Mucosa of descending colon (tissue), 3 donors: ENCODE measurements around the gene C11orf86. TPM values are rescaled to one million over a fixed set of nuclear protein-coding genes. Genes with fewer than 3 reads are reported as not detected.

Experiments
- ATAC-seq: fragments of 200-7000 bp; cut with Tn5 transposase; one replicate; pipeline ENCODE4 v1.9.1; 2020; ENCODE audit warnings: mild to moderate bottlenecking, moderate library complexity
- DNase-seq, 3 donors: peaks; one replicate each; pipeline ENCODE4 v3.0.0-alpha.2; 2020
- H3K36me3 ChIP-seq: fragments of 200-600 bp; one replicate; pipeline ENCODE4 v1.8.0; 2021; ENCODE audit warnings: low read depth, mild to moderate bottlenecking
- H3K4me1 ChIP-seq: fragments of 200-600 bp; one replicate; pipeline ENCODE4 v1.8.0; 2021; ENCODE audit warnings: low read depth, mild to moderate bottlenecking
- H3K4me3 ChIP-seq: fragments of 200-600 bp; one replicate; pipeline ENCODE4 v1.8.0; 2021; ENCODE audit warnings: mild to moderate bottlenecking
- H3K9me3 ChIP-seq: fragments of 200-600 bp; one replicate; pipeline ENCODE4 v1.8.0; 2021; ENCODE audit warnings: mild to moderate bottlenecking
- intact Hi-C, 2 donors: fragments of 100-400 bp; cut with DNase I in 1 of 2; cut with micrococcal nuclease in 1 of 2; formaldehyde crosslinking; loops; one replicate each; pipeline versions ENCODE4 v1.11.0 to v1.11.1; 2022; cut with DNase I, micrococcal nuclease
- long read RNA-seq, 2 donors: library from polyadenylated mRNA; unstranded; transcript quantifications; one replicate each; pipeline ENCODE4 v2.0.0, GENCODE V29; 2019 to 2021
- total RNA-seq, 3 donors: library from RNA; stranded (reverse); fragmentation: NEBNext Ultra II Directional in 2 of 3; extraction: Animal tissue kit (Norgen Biotek cat#: 25700) in 2 of 3; gene quantifications; one replicate each; pipeline versions ENCODE4 v1.2.1 to v1.2.4, GENCODE V29; 2021 to 2023
- TF ChIP-seq, protein P1 (sequence below): fragments of 200-600 bp; IDR thresholded peaks from one replicate; pipeline ENCODE4 v1.8.0; 2022; ENCODE audit warnings: antibody characterized with exemption, mild to moderate bottlenecking
- donor health status: DM: no; HTN: no; CAD: no; lungs with moderate emphysema.
- donor health status: DM: no; HTN: no; CAD: no.
- donor health status: DM: no; HTN: yes; CAD: no.

Gene C11orf86, protein sequence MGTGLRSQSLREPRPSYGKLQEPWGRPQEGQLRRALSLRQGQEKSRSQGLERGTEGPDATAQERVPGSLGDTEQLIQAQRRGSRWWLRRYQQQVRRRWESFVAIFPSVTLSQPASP
- total RNA-seq = 10 to 100 TPM; 26.9 to 51.5 (median 38.3) TPM
- long read RNA-seq, donor 1, transcript C11orf86-201 (2 exons, 1,187 nt) = major isoform, 6 of 37 reads
- long read RNA-seq, donor 1, partial matches to known transcripts = 0 of 37 reads
- long read RNA-seq, donor 1, other reads (novel, unspliced or antisense) = 31 of 37 reads
- long read RNA-seq, donor 2, transcript C11orf86-201 (2 exons, 1,187 nt) = major isoform, 14 of 88 reads
- long read RNA-seq, donor 2, partial matches to known transcripts = 0 of 88 reads
- long read RNA-seq, donor 2, other reads (novel, unspliced or antisense) = 74 of 88 reads

- intact Hi-C loops = no loop called here
- DNase-seq = peak; percentile 33 to 56 (median 44)
- no peak within 1 kb of the TSS for H3K4me3 ChIP-seq
- TF ChIP-seq, protein P1, sequence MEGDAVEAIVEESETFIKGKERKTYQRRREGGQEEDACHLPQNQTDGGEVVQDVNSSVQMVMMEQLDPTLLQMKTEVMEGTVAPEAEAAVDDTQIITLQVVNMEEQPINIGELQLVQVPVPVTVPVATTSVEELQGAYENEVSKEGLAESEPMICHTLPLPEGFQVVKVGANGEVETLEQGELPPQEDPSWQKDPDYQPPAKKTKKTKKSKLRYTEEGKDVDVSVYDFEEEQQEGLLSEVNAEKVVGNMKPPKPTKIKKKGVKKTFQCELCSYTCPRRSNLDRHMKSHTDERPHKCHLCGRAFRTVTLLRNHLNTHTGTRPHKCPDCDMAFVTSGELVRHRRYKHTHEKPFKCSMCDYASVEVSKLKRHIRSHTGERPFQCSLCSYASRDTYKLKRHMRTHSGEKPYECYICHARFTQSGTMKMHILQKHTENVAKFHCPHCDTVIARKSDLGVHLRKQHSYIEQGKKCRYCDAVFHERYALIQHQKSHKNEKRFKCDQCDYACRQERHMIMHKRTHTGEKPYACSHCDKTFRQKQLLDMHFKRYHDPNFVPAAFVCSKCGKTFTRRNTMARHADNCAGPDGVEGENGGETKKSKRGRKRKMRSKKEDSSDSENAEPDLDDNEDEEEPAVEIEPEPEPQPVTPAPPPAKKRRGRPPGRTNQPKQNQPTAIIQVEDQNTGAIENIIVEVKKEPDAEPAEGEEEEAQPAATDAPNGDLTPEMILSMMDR = no peak
- ATAC-seq = peak; percentile 85
- peaks cover 3% of the 10 kb centered on the region for H3K4me1 ChIP-seq
- H3K36me3 ChIP-seq = no peaks in the 10 kb centered on the region
- H3K9me3 ChIP-seq = peaks cover 3% of the 10 kb centered on the region
Measured at GRCh38 chr11:66974724-66975404, at the start of gene C11orf86. C11orf86 (plus strand) TSS chr11:66975304; CDS start chr11:66975363, 59 bp downstream.

DNA sequence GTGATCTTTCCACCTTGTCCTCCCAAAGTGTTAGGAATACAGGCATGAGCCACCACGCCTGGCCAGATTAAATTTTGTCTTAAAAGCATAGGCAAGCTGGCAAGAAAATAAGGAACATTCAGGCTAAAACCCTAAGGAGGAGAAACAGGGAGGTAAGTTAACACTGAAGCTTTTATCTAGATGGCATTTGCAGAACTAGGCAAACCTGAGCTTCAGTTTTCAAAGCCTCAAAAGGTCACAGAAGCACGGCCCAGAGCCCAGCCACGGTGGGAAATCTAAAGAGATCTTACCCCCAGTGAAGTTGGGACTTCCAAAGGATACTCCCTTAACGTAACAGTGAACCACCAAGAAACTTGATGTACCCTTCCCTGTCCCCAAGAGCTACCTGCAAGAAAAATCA, 45.4 kb upstream of the C11orf86 start:
- ATAC-seq (no peak), DNase-seq (no peak)
- H3K4me3 ChIP-seq = no peak overlapping the region
- H3K36me3 ChIP-seq = no peaks in the 10 kb centered on the region
- TF ChIP-seq, protein P1 = no peak
- no peaks in the 10 kb centered on the region for H3K4me1 ChIP-seq
- intact Hi-C loops = no loop called here
- no peaks in the 10 kb centered on the region for H3K9me3 ChIP-seq

GRCh38 chr11:66932543-66932942, 42.6 kb upstream of the C11orf86 start:
- Histone ChIP-seq H3K4me3 (no peak overlapping the region), H3K9me3 (no peaks in the 10 kb centered on the region), H3K36me3 (no peaks in the 10 kb centered on the region), H3K4me1 (no peaks in the 10 kb centered on the region)
- DNase-seq (no peak), ATAC-seq (no peak)
- intact Hi-C loops = no loop called here
- TF ChIP-seq, protein P1 = no peak

DNA sequence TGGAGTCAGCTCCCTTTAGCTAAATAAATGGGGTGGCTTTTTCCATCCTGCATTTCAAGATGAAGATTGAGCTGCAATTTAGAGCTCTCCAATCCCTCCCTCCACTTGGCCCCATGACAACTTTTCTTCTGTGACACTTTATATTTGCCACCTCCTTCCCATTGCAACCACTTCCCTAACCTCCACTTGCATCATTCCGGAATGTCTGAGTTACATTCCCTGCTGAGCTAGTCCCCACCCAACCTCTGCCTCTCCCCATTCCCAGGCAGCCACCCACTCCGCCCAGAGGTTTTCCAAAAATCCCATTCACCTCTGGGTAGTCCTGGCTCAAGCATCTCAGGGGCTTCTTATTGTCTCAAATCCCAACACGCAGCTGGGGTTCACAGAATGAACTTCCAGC, 41.6 kb upstream of the C11orf86 start:
- TF ChIP-seq, protein P1 = no peak
- Histone ChIP-seq H3K4me1 (no peaks in the 10 kb centered on the region), H3K4me3 (no peak overlapping the region), H3K9me3 (no peaks in the 10 kb centered on the region), H3K36me3 (no peaks in the 10 kb centered on the region)
- intact Hi-C loops = no loop called here
- ATAC-seq (no peak), DNase-seq (no peak)

DNA sequence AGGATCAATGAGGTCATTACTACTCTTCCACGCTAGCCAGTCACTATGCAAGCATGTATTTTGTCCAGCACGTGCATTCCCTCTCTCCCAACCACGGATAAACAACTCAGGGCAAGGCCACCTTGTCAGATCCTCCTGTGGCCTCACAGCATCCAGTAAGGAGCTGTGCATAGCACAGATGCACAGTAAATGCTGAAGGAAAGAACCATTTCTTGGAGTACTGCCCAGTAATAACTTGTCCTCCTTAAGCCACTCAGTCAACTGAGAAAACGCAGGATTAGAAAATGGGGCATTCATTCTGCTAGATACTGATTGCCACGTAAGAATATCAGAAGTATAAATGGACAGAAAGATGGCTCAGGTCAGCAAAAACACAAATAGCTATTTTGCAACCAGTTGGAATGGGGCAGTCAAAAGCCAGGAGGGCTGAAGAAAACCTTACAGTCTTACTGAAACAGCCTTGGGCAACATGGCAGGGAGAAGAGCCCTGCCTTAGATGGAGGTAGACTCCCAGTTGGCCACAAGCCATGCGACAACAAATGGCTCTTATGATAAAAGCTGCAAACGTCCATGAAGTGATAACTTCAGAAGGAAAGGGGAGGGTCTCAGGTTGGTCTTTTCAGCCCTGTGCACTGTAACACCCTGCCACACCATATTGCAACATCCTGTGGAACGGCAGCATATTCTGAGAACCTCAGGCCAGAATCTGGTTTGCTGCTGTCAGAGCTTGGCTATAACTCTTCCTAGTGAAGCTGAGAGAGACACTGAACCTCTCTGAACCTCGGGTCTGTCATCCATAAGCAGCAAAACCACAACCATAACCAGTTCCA, 39.9 kb upstream of the C11orf86 start:
- Histone ChIP-seq H3K9me3 (no peaks in the 10 kb centered on the region), H3K4me1 (no peaks in the 10 kb centered on the region), H3K36me3 (no peaks in the 10 kb centered on the region), H3K4me3 (no peak overlapping the region)
- TF ChIP-seq, protein P1 = no peak
- intact Hi-C loops = no loop called here
- ATAC-seq (no peak), DNase-seq (no peak)
